ENCODE data around the gene SNAI3.

DNA sequence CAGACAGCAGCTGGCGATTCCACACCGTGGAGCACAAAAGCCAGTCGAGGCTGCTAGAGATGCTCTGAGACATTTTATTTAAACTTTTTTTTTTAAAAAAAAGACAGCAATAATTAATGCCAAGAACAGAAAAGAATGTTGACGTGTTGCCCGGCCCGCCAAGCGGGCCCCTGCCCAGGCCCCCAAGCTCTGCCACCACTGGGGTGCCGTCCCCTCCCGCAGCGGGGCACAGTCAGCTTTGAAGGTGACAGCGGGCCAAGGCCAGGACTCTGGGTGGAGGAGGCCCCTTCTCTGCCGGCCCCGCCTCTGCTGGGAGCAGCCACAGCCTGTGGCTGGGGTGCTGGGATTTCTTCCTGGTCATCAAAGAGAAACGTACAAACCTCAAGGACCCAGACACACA is 10.1 kb upstream of the SNAI3 start:
- TF ChIP-seq RCOR1 (IDR thresholded peaks at IDR 0.05; ENCODE audit: insufficient replicate concordance, low read length) (no peak), MXI1 (IDR thresholded peaks at IDR 0.05; ENCODE audit: borderline replicate concordance, low read depth, low read length) (no peak), CTCF (conservative IDR thresholded peaks at IDR 0.05; ENCODE audit: low read depth, low read length) (no peak), RFX5 (IDR thresholded peaks at IDR 0.05; ENCODE audit: low read depth, low read length) (no peak), POLR2A (IDR thresholded peaks at IDR 0.05; ENCODE audit: low read depth, low read length) (no peak), SMC3 (IDR thresholded peaks at IDR 0.05; ENCODE audit: low read depth, low read length) (no peak), CEBPB (IDR thresholded peaks at IDR 0.05; ENCODE audit: low read depth, low read length) (no peak)

Data from IMR-90 (cell line).